Activated B cell treated with CpG ODN at 0.5 μM for 24 hours (primary cell): Measurements from ENCODE around the gene MANF. TPM values are rescaled to one million over a fixed set of nuclear protein-coding genes. Genes with fewer than 3 reads are reported as not detected.

Source experiments
- ATAC-seq: fragments of 200-7000 bp; cut with Tn5 transposase; one replicate; pipeline ENCODE4 v1.10.0; 2021; ENCODE audit warnings: low read depth, mild to moderate bottlenecking, moderate library complexity
- CTCF ChIA-PET: fragments of 350-600 bp; sonication (Branson Sonifier 250); formaldehyde crosslinking; loops from one replicate; lab custom pipeline; 2021; ENCODE audit warnings: antibody characterized with exemption; lab: Charles Lee
- POLR2A ChIA-PET: fragments of 350-600 bp; sonication (Branson Sonifier 250); formaldehyde crosslinking; loops from one replicate; lab custom pipeline; 2021; ENCODE audit warnings: antibody characterized with exemption; lab: Charles Lee
- DNase-seq: peaks from one replicate; pipeline ENCODE4 v3.0.0; 2022
- H3K27ac Mint-ChIP-seq: one replicate; pipeline ENCODE4 v1.8.0; 2020; ENCODE audit warnings: mixed read lengths
- H3K27me3 Mint-ChIP-seq: one replicate; pipeline ENCODE4 v1.8.0; 2021; ENCODE audit warnings: mixed read lengths
- H3K36me3 Mint-ChIP-seq: one replicate; pipeline ENCODE4 v1.8.0; 2021; ENCODE audit warnings: low read depth, mixed read lengths
- H3K4me1 Mint-ChIP-seq: one replicate; pipeline ENCODE4 v1.8.0; 2021; ENCODE audit warnings: mixed read lengths
- H3K4me3 Mint-ChIP-seq: one replicate; pipeline ENCODE4 v1.8.0; 2020; ENCODE audit warnings: mild to moderate bottlenecking, mixed read lengths
- H3K9me3 Mint-ChIP-seq: one replicate; pipeline ENCODE4 v1.8.0; 2020; ENCODE audit warnings: mixed read lengths
- intact Hi-C: fragments of 100-400 bp; cut with micrococcal nuclease; formaldehyde crosslinking; loops from one replicate; pipeline ENCODE4 v1.15.1; 2024
- total RNA-seq: library from RNA; stranded (reverse); gene quantifications from 2 replicates; pipeline ENCODE4 v1.2.3, GENCODE V29; 2022
- TF ChIP-seq, protein P1 (sequence below): fragments of 200-600 bp; IDR thresholded peaks from one replicate; pipeline ENCODE4 v1.8.0; 2022; ENCODE audit warnings: antibody characterized with exemption, mild to moderate bottlenecking

MANF gene
- total RNA-seq, 1 donor from 2014 or later, result 64.2 TPM

GRCh38 chr3:51354172-51354571 lies 30.9 kb upstream of the MANF start:
- no peaks in the 10 kb centered on the region for H3K9me3 Mint-ChIP-seq
- POLR2A ChIA-PET, result no interaction called here

DNA sequence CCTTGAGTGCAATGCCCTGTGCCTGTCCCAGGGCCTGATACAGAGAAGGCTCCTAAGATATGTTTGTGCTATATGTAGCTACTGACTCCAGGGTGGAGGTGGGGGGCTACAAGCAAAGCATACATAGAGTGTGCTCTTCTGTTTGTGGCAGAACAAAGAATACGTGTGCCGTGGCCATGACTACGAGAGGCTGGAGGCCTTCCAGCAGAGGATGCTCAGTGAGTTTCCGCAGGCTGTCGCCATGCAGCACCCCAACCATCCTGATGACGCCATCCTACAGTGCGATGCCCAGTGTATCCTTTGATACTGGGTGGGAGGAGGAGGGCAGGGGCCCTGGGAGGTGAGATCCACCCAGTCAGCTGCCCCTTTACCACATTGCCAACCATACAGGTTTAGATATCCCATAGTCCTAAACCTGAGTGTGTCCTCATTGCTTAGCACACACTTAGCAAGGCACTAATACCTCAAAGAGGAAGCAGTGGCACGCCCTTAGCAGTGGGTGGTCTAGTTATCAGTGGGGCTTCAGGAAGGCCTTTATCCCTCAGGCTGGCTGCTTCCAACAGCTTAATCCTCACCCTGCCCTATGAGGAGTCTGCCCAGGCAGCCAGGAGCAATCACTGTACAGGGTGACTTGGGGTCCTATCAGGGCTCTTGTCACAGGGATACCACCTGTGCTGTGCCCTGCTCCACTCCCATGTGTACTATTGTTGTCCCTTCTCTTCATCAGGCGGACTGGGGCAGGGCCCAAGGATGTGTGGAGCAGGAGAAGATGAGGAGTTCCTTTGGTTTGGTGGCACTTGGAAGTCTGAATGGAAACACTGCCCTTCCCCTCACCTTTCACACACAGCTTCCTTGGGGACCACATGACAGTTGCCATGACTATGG lies 30.1 kb upstream of the MANF start:
- TF ChIP-seq, protein P1, sequence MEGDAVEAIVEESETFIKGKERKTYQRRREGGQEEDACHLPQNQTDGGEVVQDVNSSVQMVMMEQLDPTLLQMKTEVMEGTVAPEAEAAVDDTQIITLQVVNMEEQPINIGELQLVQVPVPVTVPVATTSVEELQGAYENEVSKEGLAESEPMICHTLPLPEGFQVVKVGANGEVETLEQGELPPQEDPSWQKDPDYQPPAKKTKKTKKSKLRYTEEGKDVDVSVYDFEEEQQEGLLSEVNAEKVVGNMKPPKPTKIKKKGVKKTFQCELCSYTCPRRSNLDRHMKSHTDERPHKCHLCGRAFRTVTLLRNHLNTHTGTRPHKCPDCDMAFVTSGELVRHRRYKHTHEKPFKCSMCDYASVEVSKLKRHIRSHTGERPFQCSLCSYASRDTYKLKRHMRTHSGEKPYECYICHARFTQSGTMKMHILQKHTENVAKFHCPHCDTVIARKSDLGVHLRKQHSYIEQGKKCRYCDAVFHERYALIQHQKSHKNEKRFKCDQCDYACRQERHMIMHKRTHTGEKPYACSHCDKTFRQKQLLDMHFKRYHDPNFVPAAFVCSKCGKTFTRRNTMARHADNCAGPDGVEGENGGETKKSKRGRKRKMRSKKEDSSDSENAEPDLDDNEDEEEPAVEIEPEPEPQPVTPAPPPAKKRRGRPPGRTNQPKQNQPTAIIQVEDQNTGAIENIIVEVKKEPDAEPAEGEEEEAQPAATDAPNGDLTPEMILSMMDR, result no peak
- H3K9me3 Mint-ChIP-seq, result no peaks in the 10 kb centered on the region
- intact Hi-C loops, result no loop called here
- H3K36me3 Mint-ChIP-seq, result no peaks in the 10 kb centered on the region
- no peak for ATAC-seq
- ChIA-PET CTCF (no interaction called here), POLR2A (no interaction called here)
- no peak overlapping the region for H3K27ac Mint-ChIP-seq
- no peak overlapping the region for H3K4me3 Mint-ChIP-seq
- no peak for DNase-seq
- H3K4me1 Mint-ChIP-seq, result no peaks in the 10 kb centered on the region
- H3K27me3 Mint-ChIP-seq, result peaks cover 11% of the 10 kb centered on the region

More at GRCh38 chr3:51354172-51354571, 30.9 kb upstream of the MANF start:
- Mint-ChIP-seq H3K4me1 (no peaks in the 10 kb centered on the region), H3K27ac (no peak overlapping the region), H3K4me3 (no peak overlapping the region), H3K36me3 (no peaks in the 10 kb centered on the region), H3K27me3 (peaks cover 11% of the 10 kb centered on the region)
- no peak for DNase-seq
- intact Hi-C loops, result no loop called here
- no peak for ATAC-seq
- CTCF ChIA-PET, result no interaction called here
- TF ChIP-seq, protein P1, result no peak

- no peaks in the 10 kb centered on the region for H3K36me3 Mint-ChIP-seq
- intact Hi-C loops, result no loop called here
- ATAC-seq (no peak), DNase-seq (no peak)
- no peaks in the 10 kb centered on the region for H3K4me1 Mint-ChIP-seq
- no peak overlapping the region for H3K27ac Mint-ChIP-seq
- H3K27me3 Mint-ChIP-seq, result peaks cover 9% of the 10 kb centered on the region
- TF ChIP-seq, protein P1, result no peak
- no peaks in the 10 kb centered on the region for H3K9me3 Mint-ChIP-seq
- no peak overlapping the region for H3K4me3 Mint-ChIP-seq
- ChIA-PET CTCF (no interaction called here), POLR2A (no interaction called here)
Observed at GRCh38 chr3:51355891-51356578, 29.1 kb upstream of the MANF start.

DNA sequence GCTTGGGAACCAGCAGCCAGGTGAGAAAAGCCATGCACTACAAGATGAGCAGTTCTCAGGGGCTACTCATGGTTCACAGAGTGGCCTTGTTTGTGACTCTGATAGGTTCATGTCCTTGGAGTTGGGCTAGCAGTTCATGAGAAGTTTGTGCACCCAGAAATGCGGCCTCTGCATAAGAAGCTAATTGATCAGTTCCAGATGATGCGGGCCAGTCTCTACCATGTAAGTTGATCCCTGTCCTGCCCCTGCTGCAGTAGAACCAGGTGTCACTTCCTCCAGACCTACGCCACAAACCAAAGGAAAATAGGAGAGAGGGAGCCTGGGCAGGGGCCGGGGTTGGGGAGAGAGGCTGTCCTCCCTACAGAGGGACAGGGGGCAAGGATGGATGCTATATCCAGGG lies 27.2 kb upstream of the MANF start:
- peaks cover 3% of the 10 kb centered on the region for H3K27me3 Mint-ChIP-seq
- CTCF ChIA-PET, result no interaction called here
- POLR2A ChIA-PET, result no interaction called here
- no peaks in the 10 kb centered on the region for H3K4me1 Mint-ChIP-seq
- ATAC-seq (no peak), DNase-seq (no peak)
- H3K36me3 Mint-ChIP-seq, result no peaks in the 10 kb centered on the region
- no peak overlapping the region for H3K4me3 Mint-ChIP-seq
- TF ChIP-seq, protein P1, result no peak
- no peaks in the 10 kb centered on the region for H3K9me3 Mint-ChIP-seq
- no peak overlapping the region for H3K27ac Mint-ChIP-seq
- intact Hi-C loops, result no loop called here

DNA sequence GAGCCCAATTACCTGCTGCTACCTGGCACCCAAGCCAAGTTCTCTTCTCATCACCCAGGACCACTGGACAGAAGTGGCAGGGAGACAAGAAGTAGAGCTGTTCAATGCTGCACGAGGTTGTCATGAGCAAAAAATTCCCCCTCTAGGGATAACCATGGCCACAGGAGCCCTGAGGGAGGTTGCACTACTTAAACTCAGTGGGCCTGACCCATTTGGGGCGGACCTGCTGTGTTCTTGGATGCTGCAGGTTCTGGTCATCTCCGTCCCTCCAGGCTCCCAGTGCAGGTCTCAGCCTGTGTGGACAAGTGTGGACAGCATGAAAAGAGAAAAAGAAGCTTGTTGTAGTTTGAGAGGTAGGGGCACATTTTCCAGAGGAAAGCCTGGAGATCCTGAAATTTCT lies 26.1 kb upstream of the MANF start:
- DNase-seq (no peak), ATAC-seq (no peak)
- ChIA-PET CTCF (interaction anchor here (1.7 kb wide), 1 partner anchor 12 kb away, joined by 5 read pairs; no protein-coding TSS in a partner anchor), POLR2A (no interaction called here)
- H3K36me3 Mint-ChIP-seq, result no peaks in the 10 kb centered on the region
- peaks cover 4% of the 10 kb centered on the region for H3K27me3 Mint-ChIP-seq
- TF ChIP-seq, protein P1, result no peak
- no peaks in the 10 kb centered on the region for H3K4me1 Mint-ChIP-seq
- no peaks in the 10 kb centered on the region for H3K9me3 Mint-ChIP-seq
- H3K4me3 Mint-ChIP-seq, result no peak overlapping the region
- intact Hi-C loops, result no loop called here
- H3K27ac Mint-ChIP-seq, result no peak overlapping the region
